Peyer's patch (tissue), 4 donors: ENCODE results near the gene COCH. TPM values are rescaled to one million over a fixed set of nuclear protein-coding genes. Genes with fewer than 3 reads are reported as not detected.

Experiments used
- DNase-seq, 3 donors: peaks; one replicate each; pipeline ENCODE4 v3.0.0-alpha.2; 2017 to 2019
- H3K27ac ChIP-seq, 4 donors: fragments of 200-600 bp; sonication (generic); one replicate each; pipeline ENCODE4 v1.5.1; 2016 to 2019
- H3K27me3 ChIP-seq, 2 donors: fragments of 200-600 bp; sonication (generic); one replicate each; pipeline ENCODE4 v1.5.1; 2019
- H3K36me3 ChIP-seq, 3 donors: fragments of 200-600 bp; sonication (generic); one replicate each; pipeline ENCODE4 v1.5.1; 2016 to 2019
- H3K4me1 ChIP-seq, 4 donors: fragments of 200-600 bp; sonication (generic); one replicate each; pipeline ENCODE4 v1.5.1; 2016 to 2019
- H3K4me3 ChIP-seq, 4 donors: fragments of 200-600 bp; sonication (generic); 1 replicate in 3 of 4; 2 replicates in 1 of 4; pipeline ENCODE4 v1.5.1; 2016 to 2019; ENCODE audit warnings: mild to moderate bottlenecking in 1 of 4
- H3K9me3 ChIP-seq, 4 donors: fragments of 200-600 bp; sonication (generic); one replicate each; pipeline ENCODE4 v1.5.1; 2016 to 2019; ENCODE audit warnings: mild to moderate bottlenecking in 1 of 4
- POLR2A ChIP-seq, 2 donors: fragments of 450-650 bp; IDR thresholded peaks; one replicate each; pipeline ENCODE4 v1.5.1; 2017; ENCODE audit warnings: antibody characterized with exemption in 2 of 2, mild to moderate bottlenecking in 2 of 2, moderate library complexity in 2 of 2
- total RNA-seq, 4 donors: library from RNA; depleted of rRNA; stranded (reverse); fragments of >200 nt; gene quantifications; one replicate each; pipeline ENCODE4 v1.1.0, GENCODE V29; 2016
- TF ChIP-seq, protein P1 (sequence below), 6 experiments: fragments of 450-650 bp in 4 of 6; fragments of 200-600 bp in 2 of 6; sonication (generic) in 1 of 6; IDR thresholded peaks; one replicate each; pipeline ENCODE4 v1.5.1; 2017 to 2019; ENCODE audit warnings: antibody characterized with exemption in 6 of 6, mild to moderate bottlenecking in 3 of 6, moderate library complexity in 1 of 6

The COCH gene
- total RNA-seq, 4 donors from 2014 or later = 0.54 to 9.9 TPM; not detected in 2

DNA sequence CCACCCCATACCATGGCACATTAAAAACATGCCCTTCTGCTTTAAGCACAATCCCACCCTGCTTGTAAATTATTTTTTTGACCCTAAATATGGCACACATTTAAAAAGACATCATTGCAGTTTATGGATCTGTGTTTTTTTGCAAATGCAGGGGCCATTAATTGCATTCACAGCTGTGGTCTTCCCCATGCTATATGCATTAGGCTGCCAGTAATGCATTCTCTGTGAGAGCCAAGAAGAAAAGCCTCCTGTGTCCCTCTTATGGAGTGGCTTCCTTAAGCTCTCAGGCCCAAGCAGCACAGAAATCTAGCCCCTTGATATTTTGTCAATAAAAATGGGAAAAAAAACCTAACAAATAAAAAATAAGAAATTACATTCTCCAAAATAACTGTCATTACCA lies 20.4 kb upstream of the COCH start:
- no peak for TF ChIP-seq POLR2A (IDR thresholded peaks at IDR 0.05)
- TF ChIP-seq, protein P1, sequence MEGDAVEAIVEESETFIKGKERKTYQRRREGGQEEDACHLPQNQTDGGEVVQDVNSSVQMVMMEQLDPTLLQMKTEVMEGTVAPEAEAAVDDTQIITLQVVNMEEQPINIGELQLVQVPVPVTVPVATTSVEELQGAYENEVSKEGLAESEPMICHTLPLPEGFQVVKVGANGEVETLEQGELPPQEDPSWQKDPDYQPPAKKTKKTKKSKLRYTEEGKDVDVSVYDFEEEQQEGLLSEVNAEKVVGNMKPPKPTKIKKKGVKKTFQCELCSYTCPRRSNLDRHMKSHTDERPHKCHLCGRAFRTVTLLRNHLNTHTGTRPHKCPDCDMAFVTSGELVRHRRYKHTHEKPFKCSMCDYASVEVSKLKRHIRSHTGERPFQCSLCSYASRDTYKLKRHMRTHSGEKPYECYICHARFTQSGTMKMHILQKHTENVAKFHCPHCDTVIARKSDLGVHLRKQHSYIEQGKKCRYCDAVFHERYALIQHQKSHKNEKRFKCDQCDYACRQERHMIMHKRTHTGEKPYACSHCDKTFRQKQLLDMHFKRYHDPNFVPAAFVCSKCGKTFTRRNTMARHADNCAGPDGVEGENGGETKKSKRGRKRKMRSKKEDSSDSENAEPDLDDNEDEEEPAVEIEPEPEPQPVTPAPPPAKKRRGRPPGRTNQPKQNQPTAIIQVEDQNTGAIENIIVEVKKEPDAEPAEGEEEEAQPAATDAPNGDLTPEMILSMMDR (IDR thresholded peaks at IDR 0.05) = no peak
- Histone ChIP-seq H3K27ac (no peak overlapping the region), H3K36me3 (no peaks in the 10 kb centered on the region), H3K4me3 (no peak overlapping the region), H3K4me1 (no peaks in the 10 kb centered on the region), H3K27me3 (no peaks in the 10 kb centered on the region), H3K9me3 (no peaks in the 10 kb centered on the region)
- no peak for DNase-seq

DNA sequence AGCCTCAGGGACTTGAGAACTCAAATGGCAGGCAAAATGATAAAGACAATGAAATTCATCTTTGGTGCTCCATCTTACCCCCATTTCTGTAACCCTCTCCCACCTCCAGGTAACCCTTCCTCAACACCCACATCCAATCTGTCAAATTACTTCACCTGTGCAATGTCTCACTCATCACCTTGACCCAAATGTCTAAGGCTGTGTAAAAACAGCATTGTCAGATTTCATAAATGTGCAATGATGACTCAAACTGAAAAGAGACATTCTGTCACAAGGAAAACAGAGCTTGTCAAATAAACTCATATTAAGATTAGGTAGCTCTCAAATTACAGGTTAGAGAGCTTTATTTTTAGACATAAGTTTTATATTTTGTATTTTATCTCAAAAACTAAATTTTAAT lies 19.9 kb upstream of the COCH start:
- Histone ChIP-seq H3K27me3 (no peaks in the 10 kb centered on the region), H3K4me1 (no peaks in the 10 kb centered on the region), H3K4me3 (no peak overlapping the region), H3K9me3 (no peaks in the 10 kb centered on the region), H3K27ac (no peak overlapping the region), H3K36me3 (no peaks in the 10 kb centered on the region)
- no peak for TF ChIP-seq POLR2A (IDR thresholded peaks at IDR 0.05)
- TF ChIP-seq, protein P1 (IDR thresholded peaks at IDR 0.05) = no peak
- DNase-seq = no peak

DNA sequence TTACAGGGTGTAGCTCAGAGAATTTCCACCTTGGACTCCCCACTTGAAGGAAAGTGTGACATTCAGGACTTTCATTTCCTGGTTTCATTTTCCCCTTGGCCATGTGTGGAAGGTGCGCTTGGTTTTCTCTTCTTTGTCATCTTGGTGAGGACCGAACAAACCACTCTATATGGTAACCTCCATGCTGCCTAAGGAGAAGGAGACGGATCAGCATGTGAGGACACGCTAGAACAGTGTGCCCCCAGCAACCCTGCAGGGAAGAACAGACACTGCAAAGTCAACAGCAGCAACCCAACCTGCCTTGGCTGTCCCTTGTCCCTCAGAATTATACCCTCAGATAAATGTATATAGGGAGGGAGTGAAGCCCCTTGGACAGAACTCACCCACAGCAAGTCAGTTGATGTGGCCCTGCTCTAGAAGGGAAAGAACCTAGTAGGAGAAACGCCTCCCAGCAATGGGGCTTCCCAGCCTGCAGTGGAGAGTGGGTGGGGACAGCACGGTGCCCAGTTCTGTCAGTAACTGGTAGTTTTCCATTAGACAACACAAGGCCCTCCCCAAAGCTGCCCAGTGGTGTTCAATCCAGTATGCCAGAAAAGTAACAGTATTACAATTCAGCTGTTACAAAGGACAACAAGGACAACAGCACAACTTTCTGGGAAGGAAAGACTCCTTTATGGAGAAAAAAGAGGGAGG lies 18.9 kb upstream of the COCH start:
- Histone ChIP-seq H3K4me1 (no peaks in the 10 kb centered on the region), H3K36me3 (no peaks in the 10 kb centered on the region), H3K27ac (no peak overlapping the region), H3K27me3 (no peaks in the 10 kb centered on the region), H3K4me3 (no peak overlapping the region), H3K9me3 (no peaks in the 10 kb centered on the region)
- TF ChIP-seq, protein P1 (IDR thresholded peaks at IDR 0.05) = no peak
- no peak for TF ChIP-seq POLR2A (IDR thresholded peaks at IDR 0.05)
- no peak for DNase-seq

DNA sequence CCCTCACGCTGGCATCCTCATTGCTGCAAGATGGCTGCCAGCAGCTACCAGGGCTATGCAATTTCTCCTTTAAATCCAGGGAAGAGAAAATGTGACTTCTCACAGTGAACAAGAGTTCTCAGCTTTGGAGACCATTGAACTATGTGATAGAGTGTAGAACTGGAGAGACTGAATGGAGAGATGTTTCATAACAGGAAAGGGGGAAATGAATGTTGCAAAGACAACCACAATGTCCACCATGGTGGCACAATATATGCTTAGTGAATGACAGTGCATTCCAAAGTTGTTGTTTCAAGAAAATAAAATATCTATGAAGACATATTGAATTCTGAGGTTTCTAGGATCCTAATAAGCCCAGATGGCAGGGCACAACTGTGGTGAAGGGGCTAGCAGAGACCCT lies 13.2 kb upstream of the COCH start:
- Histone ChIP-seq H3K27ac (no peak overlapping the region), H3K36me3 (no peaks in the 10 kb centered on the region), H3K9me3 (no peaks in the 10 kb centered on the region), H3K4me3 (no peak overlapping the region), H3K4me1 (no peaks in the 10 kb centered on the region), H3K27me3 (no peaks in the 10 kb centered on the region)
- no peak for DNase-seq
- no peak for TF ChIP-seq POLR2A (IDR thresholded peaks at IDR 0.05)
- TF ChIP-seq, protein P1 (IDR thresholded peaks at IDR 0.05) = no peak

DNA sequence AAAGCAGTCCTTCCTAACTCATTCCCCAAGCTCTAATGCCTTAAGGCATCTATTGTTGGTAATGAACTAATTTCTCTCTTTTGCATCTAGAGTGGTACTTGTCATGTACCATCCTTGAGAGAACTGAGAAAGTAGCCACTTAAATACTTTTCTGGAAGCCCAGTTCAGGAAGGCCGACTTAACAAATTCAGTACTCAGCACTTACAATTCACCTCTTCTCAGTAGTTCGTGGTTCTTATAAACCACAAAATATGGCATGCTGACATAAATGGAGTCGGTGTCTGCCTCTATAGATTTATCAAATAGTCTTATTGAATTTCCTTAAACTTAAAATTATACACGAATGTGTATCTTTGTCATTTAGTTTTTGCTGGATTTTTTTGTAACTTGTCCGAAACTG lies 9.4 kb upstream of the COCH start:
- H3K27me3 ChIP-seq = no peaks in the 10 kb centered on the region
- H3K4me3 ChIP-seq = no peak overlapping the region
- TF ChIP-seq, protein P1 (IDR thresholded peaks at IDR 0.05) = no peak
- no peak for TF ChIP-seq POLR2A (IDR thresholded peaks at IDR 0.05)
- no peaks in the 10 kb centered on the region for H3K4me1 ChIP-seq
- no peaks in the 10 kb centered on the region for H3K9me3 ChIP-seq
- DNase-seq = no peak
- no peaks in the 10 kb centered on the region for H3K36me3 ChIP-seq
- no peak overlapping the region for H3K27ac ChIP-seq

DNA sequence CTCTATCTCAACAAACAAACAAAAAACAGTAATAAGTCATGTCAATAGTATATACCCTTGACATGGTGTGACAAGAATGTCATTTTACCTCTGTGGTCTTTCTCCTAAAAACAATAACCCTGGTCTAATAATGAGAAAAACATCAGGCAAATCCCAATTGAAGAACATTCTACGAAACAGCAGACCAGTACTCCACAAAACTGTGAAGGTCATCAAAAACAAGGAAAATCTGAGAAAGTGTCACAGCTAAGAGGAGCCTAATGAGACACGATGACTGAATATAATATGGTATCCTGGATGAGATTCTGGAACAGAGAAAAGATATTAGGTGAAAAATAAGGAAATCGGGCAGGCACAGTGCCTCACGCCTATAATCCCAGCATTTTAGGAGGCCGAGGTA lies 5.6 kb upstream of the COCH start:
- Histone ChIP-seq H3K9me3 (no peaks in the 10 kb centered on the region), H3K27ac (no peak overlapping the region), H3K27me3 (no peaks in the 10 kb centered on the region), H3K4me1 (no peaks in the 10 kb centered on the region), H3K36me3 (no peaks in the 10 kb centered on the region), H3K4me3 (no peak overlapping the region)
- TF ChIP-seq, protein P1 (IDR thresholded peaks at IDR 0.05) = no peak
- DNase-seq = no peak
